SU-DHL-6 (cell line): Measurements from ENCODE around the gene SHISA4.

Source experiments
- CTCF ChIP-seq: fragments of 200-600 bp; sonication (generic); IDR thresholded peaks from one replicate; pipeline ENCODE4 v1.5.1; 2017; ENCODE audit warnings: antibody characterized with exemption, mild to moderate bottlenecking, low read length, moderate library complexity; ENCODE audit not compliant: insufficient read depth, poor library complexity, severe bottlenecking
- EZH2phosphoT487 ChIP-seq: fragments of 200-600 bp; sonication (generic), shearing (Covaris generic); conservative IDR thresholded peaks from 2 replicates; pipeline ENCODE4 v1.6.1; 2018; ENCODE audit warnings: mild to moderate bottlenecking, antibody characterized with exemption, low read length, moderate library complexity, mixed read lengths

GRCh38 chr1:201874672-201875071, 14.0 kb upstream of the SHISA4 start:
- TF ChIP-seq CTCF: no peak
- TF ChIP-seq EZH2phosphoT487: no peak
